Middle frontal gyrus (tissue), 1 donor: ENCODE measurements around the gene EIF4E1B.
A peak's percentile ranks its signal among the peaks of the same experiment; 100 is the strongest.

Experiments
- DNase-seq: peaks from one replicate; pipeline ENCODE4 v3.0.0-alpha.2; 2015; ENCODE audit warnings: low spot score; ENCODE audit errors: extremely low spot score

EIF4E1B gene

GRCh38 chr5:176646049-176646706 lies 15.7 kb downstream of the EIF4E1B start:
- DNase-seq = no peak

- DNase-seq = no peak
These were observed 16.2 kb downstream of the EIF4E1B start for GRCh38 chr5:176646707-176647029.

- DNase-seq = peak; percentile 98
These were observed 16.8 kb downstream of the EIF4E1B start, which contains the start of gene TSPAN17 for GRCh38 chr5:176647030-176647842. TSPAN17 (plus strand) TSS chr5:176647484; CDS start chr5:176647616, 132 bp downstream.

GRCh38 chr5:176647843-176648473 lies 17.5 kb downstream of the EIF4E1B start:
- DNase-seq = no peak

- DNase-seq = no peak
These were observed 18.2 kb downstream of the EIF4E1B start for GRCh38 chr5:176648474-176649194.

- no peak for DNase-seq
These were observed 19.9 kb downstream of the EIF4E1B start for GRCh38 chr5:176650354-176650884.

GRCh38 chr5:176651472-176651980 lies 21.1 kb downstream of the EIF4E1B start:
- no peak for DNase-seq

GRCh38 chr5:176652136-176652535 lies 21.7 kb downstream of the EIF4E1B start:
- no peak for DNase-seq

GRCh38 chr5:176653401-176654385 lies 23.2 kb downstream of the EIF4E1B start:
- no peak for DNase-seq

GRCh38 chr5:176654856-176655255 lies 24.4 kb downstream of the EIF4E1B start:
- DNase-seq = no peak

- no peak for DNase-seq
These were observed 26.1 kb downstream of the EIF4E1B start for GRCh38 chr5:176656467-176656990.

GRCh38 chr5:176658007-176658599 lies 27.6 kb downstream of the EIF4E1B start:
- peak; percentile 66 for DNase-seq

GRCh38 chr5:176658817-176659511 lies 28.5 kb downstream of the EIF4E1B start:
- DNase-seq = no peak

GRCh38 chr5:176659512-176659839 lies 29.0 kb downstream of the EIF4E1B start:
- no peak for DNase-seq

- DNase-seq = no peak
These were observed 29.5 kb downstream of the EIF4E1B start for GRCh38 chr5:176659860-176660461.

- DNase-seq = no peak
These were observed 30.0 kb downstream of the EIF4E1B start for GRCh38 chr5:176660530-176660859.

GRCh38 chr5:176660860-176661641 lies 30.6 kb downstream of the EIF4E1B start:
- DNase-seq = peak; percentile 72

- DNase-seq = no peak
These were observed 31.2 kb downstream of the EIF4E1B start for GRCh38 chr5:176661676-176662075.
